Activated T-cell treated with anti-CD3 and anti-CD28 coated beads, Interleukin-2, amount 50 U/mL, for 48 hours (primary cell): ENCODE data around the gene DNAJA1.

ENCODE experiments used
- DNase-seq, 2 experiments: peaks; one replicate each; pipeline ENCODE4 v3.0.0-alpha.2; 2020

Gene DNAJA1

GRCh38 chr9:33029231-33029786, 4.2 kb downstream of the DNAJA1 start:
- no peak for DNase-seq

- DNase-seq: no peak
Observed at GRCh38 chr9:33030285-33030684, 5.2 kb downstream of the DNAJA1 start.

- DNase-seq: no peak
Observed at GRCh38 chr9:33032292-33032691, 7.2 kb downstream of the DNAJA1 start.

- DNase-seq: no peak
Observed at GRCh38 chr9:33032865-33033264, 7.8 kb downstream of the DNAJA1 start.

GRCh38 chr9:33040792-33041431, 15.8 kb downstream of the DNAJA1 start:
- no peak for DNase-seq

GRCh38 chr9:33041432-33042188, 16.5 kb downstream of the DNAJA1 start:
- DNase-seq: no peak

GRCh38 chr9:33042473-33042872, 17.4 kb downstream of the DNAJA1 start:
- no peak for DNase-seq

GRCh38 chr9:33043671-33044070, 18.6 kb downstream of the DNAJA1 start:
- DNase-seq: no peak

- peak; percentile 73 to 78 for DNase-seq
Observed at GRCh38 chr9:33044162-33044673, 19.1 kb downstream of the DNAJA1 start.

GRCh38 chr9:33044677-33045282, 19.7 kb downstream of the DNAJA1 start:
- no peak for DNase-seq

GRCh38 chr9:33046061-33046460, 21.0 kb downstream of the DNAJA1 start:
- DNase-seq: no peak

- DNase-seq: no peak
Observed at GRCh38 chr9:33048054-33048465, 23.0 kb downstream of the DNAJA1 start.

- DNase-seq: no peak
Observed at GRCh38 chr9:33049680-33050361, 24.7 kb downstream of the DNAJA1 start.

- no peak for DNase-seq
Observed at GRCh38 chr9:33051144-33051543, 26.1 kb downstream of the DNAJA1 start.

- no peak for DNase-seq
Observed at GRCh38 chr9:33065157-33066076, 40.3 kb downstream of the DNAJA1 start.

GRCh38 chr9:33068991-33069390, 43.9 kb downstream of the DNAJA1 start:
- DNase-seq: no peak

- peak; percentile 95 to 96 for DNase-seq
Observed at GRCh38 chr9:33076046-33077004, 51.3 kb downstream of the DNAJA1 start, which contains the start of gene SMU1. SMU1 (minus strand) TSS chr9:33076674; CDS start chr9:33076608, 66 bp downstream.

GRCh38 chr9:33080534-33080933, 55.5 kb downstream of the DNAJA1 start:
- DNase-seq: no peak

- DNase-seq: peak; percentile 61 to 67
Observed at GRCh38 chr9:33081128-33081851, 56.2 kb downstream of the DNAJA1 start.

- no peak for DNase-seq
Observed at GRCh38 chr9:33082128-33082527, 57.1 kb downstream of the DNAJA1 start.
